Astrocyte of the cerebellum (primary cell): ENCODE data around the gene GRID2.

Experiments
- DNase-seq: peaks from one replicate; pipeline ENCODE4 v3.0.0-alpha.2; 2011; ENCODE audit warnings: low read depth
- H3K4me3 ChIP-seq: 2 replicates; pipeline ENCODE4 v1.5.1; 2011; ENCODE audit warnings: mild to moderate bottlenecking, low read depth, low read length, moderate library complexity
- CTCF ChIP-seq: IDR thresholded peaks from 2 replicates; pipeline ENCODE4 v1.5.1; 2012; ENCODE audit warnings: low read length, low read depth, moderate library complexity, mild to moderate bottlenecking; ENCODE audit errors: missing control alignments
- in situ Hi-C: cut with HindIII; loops from 2 replicates; pipeline ENCODE4 v1.10.0; 2017; ENCODE audit warnings: low sequenced_read_pairs

Gene GRID2

GRCh38 chr4:92461732-92462131 lies 158.0 kb downstream of the GRID2 start:
- TF ChIP-seq CTCF = no peak
- H3K4me3 ChIP-seq = no peak overlapping the region
- in situ Hi-C loops = no loop called here
- no peak for DNase-seq

GRCh38 chr4:92477298-92477697 lies 173.5 kb downstream of the GRID2 start:
- TF ChIP-seq CTCF = no peak
- in situ Hi-C loops = no loop called here
- H3K4me3 ChIP-seq = no peak overlapping the region
- DNase-seq = no peak

- TF ChIP-seq CTCF = no peak
- DNase-seq = no peak
- no peak overlapping the region for H3K4me3 ChIP-seq
- in situ Hi-C loops = no loop called here
Observed at GRCh38 chr4:92483341-92483740, 179.6 kb downstream of the GRID2 start.

GRCh38 chr4:92488496-92488895 lies 184.7 kb downstream of the GRID2 start:
- H3K4me3 ChIP-seq = no peak overlapping the region
- in situ Hi-C loops = no loop called here
- no peak for TF ChIP-seq CTCF
- no peak for DNase-seq

GRCh38 chr4:92497141-92497540 lies 193.4 kb downstream of the GRID2 start:
- TF ChIP-seq CTCF = no peak
- no peak overlapping the region for H3K4me3 ChIP-seq
- no peak for DNase-seq
- in situ Hi-C loops = no loop called here

GRCh38 chr4:92501456-92501855 lies 197.7 kb downstream of the GRID2 start:
- in situ Hi-C loops = no loop called here

More at GRCh38 chr4:92501456-92501855, 197.7 kb downstream of the GRID2 start:
- TF ChIP-seq CTCF = no peak
- no peak overlapping the region for H3K4me3 ChIP-seq
- DNase-seq = no peak
